SK-N-SH treated with all-trans-retinoic acid at 6 μM for 48 hours (cell line): ENCODE data around the gene HRH1.
"Not testable (repeated sequence)": the region's sequence is repeated elsewhere in the genome, so short reads cannot be mapped to it uniquely, and the experiment has no call there.

Source experiments
- ATAC-seq: fragments of 200-7000 bp; cut with Tn5 transposase; 3 replicates; pipeline ENCODE4 v1.9.1; 2020; ENCODE audit warnings: mild to moderate bottlenecking, moderate library complexity
- ARNTL ChIP-seq: fragments of 450-650 bp; formaldehyde crosslinking; IDR thresholded peaks from 2 replicates; pipeline ENCODE4 v1.5.0; 2020; ENCODE audit warnings: low read depth, mild to moderate bottlenecking, moderate library complexity, borderline replicate concordance
- BACH2 ChIP-seq: fragments of 250-450 bp; sonication (Bioruptor Pico); IDR thresholded peaks from 2 replicates; pipeline ENCODE4 v1.9.0; 2021; ENCODE audit warnings: mild to moderate bottlenecking, borderline replicate concordance
- CSDC2 ChIP-seq: fragments of 250-450 bp; sonication (Bioruptor Pico); IDR thresholded peaks from 2 replicates; pipeline ENCODE4 v1.5.0; 2020; ENCODE audit warnings: mild to moderate bottlenecking, moderate library complexity
- ESRRG ChIP-seq: fragments of 250-450 bp; sonication (Bioruptor Pico); IDR thresholded peaks from 2 replicates; pipeline ENCODE4 v1.6.1; 2021; ENCODE audit warnings: mild to moderate bottlenecking
- GLIS3 ChIP-seq: fragments of 250-450 bp; sonication (Bioruptor Pico); IDR thresholded peaks from 2 replicates; pipeline ENCODE4 v1.5.0; 2020; ENCODE audit warnings: mild to moderate bottlenecking, moderate library complexity
- ISL1 ChIP-seq: fragments of 250-450 bp; sonication (Bioruptor Pico); IDR thresholded peaks from 2 replicates; pipeline ENCODE4 v2.1.2; 2022; ENCODE audit warnings: mild to moderate bottlenecking, moderate library complexity
- OSR1 ChIP-seq: fragments of 250-450 bp; sonication (Bioruptor Pico); IDR thresholded peaks from 2 replicates; pipeline ENCODE4 v1.8.0; 2022; ENCODE audit warnings: moderate library complexity, mild to moderate bottlenecking, inconsistent platforms
- PPARA ChIP-seq: fragments of 250-450 bp; sonication (Bioruptor Pico); IDR thresholded peaks from 2 replicates; pipeline ENCODE4 v1.5.0; 2020; ENCODE audit warnings: mild to moderate bottlenecking, borderline replicate concordance
- TCF4 ChIP-seq: fragments of 250-450 bp; sonication (Bioruptor Pico); IDR thresholded peaks from 2 replicates; pipeline ENCODE4 v1.8.0; 2021; ENCODE audit warnings: mild to moderate bottlenecking, moderate library complexity, borderline replicate concordance
- TOX ChIP-seq: fragments of 250-450 bp; sonication (Bioruptor Pico); IDR thresholded peaks from 2 replicates; pipeline ENCODE4 v1.8.0; 2021; ENCODE audit warnings: mild to moderate bottlenecking, moderate library complexity, borderline replicate concordance
- TSHZ2 ChIP-seq: fragments of 250-450 bp; sonication (Bioruptor Pico); IDR thresholded peaks from 2 replicates; pipeline ENCODE4 v1.5.0; 2020; ENCODE audit warnings: mild to moderate bottlenecking, moderate library complexity
- ZFP30 ChIP-seq: fragments of 450-650 bp; formaldehyde crosslinking; IDR thresholded peaks from 2 replicates; pipeline ENCODE4 v1.5.0; 2022; ENCODE audit warnings: mild to moderate bottlenecking, moderate library complexity
- ZNF565 ChIP-seq: fragments of 450-650 bp; formaldehyde crosslinking; conservative IDR thresholded peaks from 2 replicates; pipeline ENCODE4 v1.5.0; 2020; ENCODE audit warnings: low read depth, mild to moderate bottlenecking, moderate library complexity
- ZNF70 ChIP-seq: fragments of 450-650 bp; formaldehyde crosslinking; IDR thresholded peaks from 2 replicates; pipeline ENCODE4 v1.5.0; 2020; ENCODE audit warnings: mild to moderate bottlenecking, moderate library complexity
- ZNF8 ChIP-seq: fragments of 450-650 bp; formaldehyde crosslinking; IDR thresholded peaks from 2 replicates; pipeline ENCODE4 v1.5.0; 2020; ENCODE audit warnings: mild to moderate bottlenecking, moderate library complexity
- TF ChIP-seq, protein P1 (sequence below): fragments of 250-450 bp; sonication (Bioruptor Pico); IDR thresholded peaks from 2 replicates; pipeline ENCODE4 v1.5.1; 2021; ENCODE audit warnings: mild to moderate bottlenecking, moderate library complexity
- TF ChIP-seq, protein P2 (sequence below): fragments of 250-450 bp; sonication (Bioruptor Pico); IDR thresholded peaks from 2 replicates; pipeline ENCODE4 v1.5.1; 2020; ENCODE audit warnings: low read depth, mild to moderate bottlenecking, moderate library complexity

Gene HRH1

GRCh38 chr3:11164607-11165006 is 10.3 kb downstream of the HRH1 start:
- no peak for TF ChIP-seq ARNTL (CRISPR knock-in tag)
- no peak for TF ChIP-seq TOX (CRISPR knock-in tag)
- TF ChIP-seq BACH2 (CRISPR knock-in tag) = no peak
- no peak for TF ChIP-seq ESRRG
- no peak for TF ChIP-seq OSR1 (CRISPR knock-in tag)
- no peak for TF ChIP-seq ZFP30 (CRISPR knock-in tag)
- TF ChIP-seq ZNF8 = no peak
- no peak for TF ChIP-seq GLIS3
- no peak for TF ChIP-seq PPARA
- TF ChIP-seq, protein P1, sequence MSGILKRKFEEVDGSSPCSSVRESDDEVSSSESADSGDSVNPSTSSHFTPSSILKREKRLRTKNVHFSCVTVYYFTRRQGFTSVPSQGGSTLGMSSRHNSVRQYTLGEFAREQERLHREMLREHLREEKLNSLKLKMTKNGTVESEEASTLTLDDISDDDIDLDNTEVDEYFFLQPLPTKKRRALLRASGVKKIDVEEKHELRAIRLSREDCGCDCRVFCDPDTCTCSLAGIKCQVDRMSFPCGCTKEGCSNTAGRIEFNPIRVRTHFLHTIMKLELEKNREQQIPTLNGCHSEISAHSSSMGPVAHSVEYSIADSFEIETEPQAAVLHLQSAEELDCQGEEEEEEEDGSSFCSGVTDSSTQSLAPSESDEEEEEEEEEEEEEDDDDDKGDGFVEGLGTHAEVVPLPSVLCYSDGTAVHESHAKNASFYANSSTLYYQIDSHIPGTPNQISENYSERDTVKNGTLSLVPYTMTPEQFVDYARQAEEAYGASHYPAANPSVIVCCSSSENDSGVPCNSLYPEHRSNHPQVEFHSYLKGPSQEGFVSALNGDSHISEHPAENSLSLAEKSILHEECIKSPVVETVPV = no peak
- no peak for TF ChIP-seq ISL1
- TF ChIP-seq, all 23 proteins: peak for 0
- ATAC-seq = no peak

DNA sequence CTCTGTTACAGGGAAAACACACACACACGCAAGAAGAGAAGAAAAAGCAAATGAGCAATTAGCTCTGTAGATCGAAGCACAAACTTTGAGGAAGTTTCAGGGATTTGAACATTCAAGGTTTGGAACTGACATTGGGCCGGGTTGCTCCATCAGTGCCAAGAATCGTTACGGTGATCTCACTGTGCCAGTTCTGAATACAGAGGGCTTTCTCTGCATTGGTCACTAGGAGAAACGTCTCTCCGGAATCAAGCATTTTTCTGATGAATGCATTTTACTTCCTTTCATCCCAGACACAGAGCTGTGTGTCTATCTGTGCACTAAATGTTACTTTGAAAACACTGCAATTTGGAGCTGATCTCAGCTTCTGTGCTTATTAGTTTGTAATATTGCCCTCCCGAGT is 11.2 kb downstream of the HRH1 start:
- ATAC-seq = no peak
- TF ChIP-seq ESRRG (no peak), ARNTL (CRISPR knock-in tag) (no peak), ZNF70 (CRISPR knock-in tag) (no peak)
- TF ChIP-seq, protein P2, sequence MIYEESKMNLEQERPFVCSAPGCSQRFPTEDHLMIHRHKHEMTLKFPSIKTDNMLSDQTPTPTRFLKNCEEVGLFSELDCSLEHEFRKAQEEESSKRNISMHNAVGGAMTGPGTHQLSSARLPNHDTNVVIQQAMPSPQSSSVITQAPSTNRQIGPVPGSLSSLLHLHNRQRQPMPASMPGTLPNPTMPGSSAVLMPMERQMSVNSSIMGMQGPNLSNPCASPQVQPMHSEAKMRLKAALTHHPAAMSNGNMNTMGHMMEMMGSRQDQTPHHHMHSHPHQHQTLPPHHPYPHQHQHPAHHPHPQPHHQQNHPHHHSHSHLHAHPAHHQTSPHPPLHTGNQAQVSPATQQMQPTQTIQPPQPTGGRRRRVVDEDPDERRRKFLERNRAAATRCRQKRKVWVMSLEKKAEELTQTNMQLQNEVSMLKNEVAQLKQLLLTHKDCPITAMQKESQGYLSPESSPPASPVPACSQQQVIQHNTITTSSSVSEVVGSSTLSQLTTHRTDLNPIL (CRISPR knock-in tag) = no peak
- TF ChIP-seq, protein P1 = no peak

- ATAC-seq = not testable (repeated sequence)
These were observed 12.6 kb downstream of the HRH1 start for GRCh38 chr3:11166807-11167400.

DNA sequence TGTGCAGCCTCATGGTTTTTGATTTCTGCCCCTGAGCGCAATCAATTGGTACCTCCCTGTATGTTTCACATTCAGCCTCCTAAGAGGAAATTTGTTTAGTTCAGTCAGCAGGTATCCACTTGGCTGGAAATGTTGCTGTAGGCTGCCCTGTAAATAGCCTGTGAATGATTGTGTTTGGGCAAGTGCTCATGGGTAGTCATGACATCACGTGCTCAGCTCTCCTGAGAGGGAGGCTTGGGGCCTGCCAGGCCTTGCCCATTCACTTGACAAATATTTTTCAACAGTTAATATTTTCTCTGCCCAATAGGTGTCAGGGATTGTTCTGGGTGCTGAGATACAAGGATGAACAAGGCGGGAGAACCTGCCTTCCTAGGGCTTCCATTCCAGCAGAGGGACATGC is 13.3 kb downstream of the HRH1 start:
- no peak for ATAC-seq

GRCh38 chr3:11168406-11168805 is 14.1 kb downstream of the HRH1 start:
- no peak for ATAC-seq
- TF ChIP-seq TSHZ2 (CRISPR knock-in tag) = no peak
- no peak for TF ChIP-seq TCF4 (CRISPR knock-in tag)
- no peak for TF ChIP-seq TOX (CRISPR knock-in tag)
- no peak for TF ChIP-seq ZNF565 (CRISPR knock-in tag)
- TF ChIP-seq ZNF8 = no peak
- no peak for TF ChIP-seq ESRRG
- TF ChIP-seq BACH2 (CRISPR knock-in tag) = no peak

More for the DNA sequence above, 13.3 kb downstream of the HRH1 start:
- no peak for TF ChIP-seq ARNTL (CRISPR knock-in tag)
- TF ChIP-seq CSDC2 (CRISPR knock-in tag) = no peak
- no peak for TF ChIP-seq ZNF70 (CRISPR knock-in tag)
- TF ChIP-seq, all 23 proteins: peak for 0
